ENCODE results near the gene FMO5. TPM values are rescaled to one million over a fixed set of nuclear protein-coding genes. Genes with fewer than 3 reads are reported as not detected.
A peak's percentile ranks its signal among the peaks of the same experiment; 100 is the strongest.

Gene FMO5
- total and polyA plus RNA-seq, 2 of the 13 experiments (the other 11 are each of a cell fraction or from before 2014, with no cell fraction given) = 48.2 to 149 TPM

- TF ChIP-seq PRDM15 (CRISPR knock-in tag; IDR thresholded peaks at IDR 0.05) = no peak
- no peak for TF ChIP-seq ZBTB44 (CRISPR knock-in tag; IDR thresholded peaks at IDR 0.05)
- no peak for TF ChIP-seq CEBPZ (IDR thresholded peaks at IDR 0.05; ENCODE audit: low read length)
- TF ChIP-seq ZNF512 (CRISPR knock-in tag; IDR thresholded peaks at IDR 0.05) = no peak
- no peak for TF ChIP-seq ZNF17 (CRISPR knock-in tag; IDR thresholded peaks at IDR 0.05)
- peak; percentile 90 for TF ChIP-seq HMG20A (CRISPR knock-in tag; IDR thresholded peaks at IDR 0.05; ENCODE audit: borderline replicate concordance)
- TF ChIP-seq NCOA5 (CRISPR knock-in tag; IDR thresholded peaks at IDR 0.05) = no peak
- no peak for TF ChIP-seq ZNF691 (CRISPR knock-in tag; IDR thresholded peaks at IDR 0.05; ENCODE audit: borderline replicate concordance, low read depth)
- no peak for TF ChIP-seq ZNF557 (CRISPR knock-in tag; IDR thresholded peaks at IDR 0.05)
- TF ChIP-seq GRHL1 (CRISPR knock-in tag; conservative IDR thresholded peaks at IDR 0.05) = no peak
- TF ChIP-seq GMEB2 (CRISPR knock-in tag; IDR thresholded peaks at IDR 0.05; ENCODE audit: low read depth) = no peak
- TF ChIP-seq TAF15 (IDR thresholded peaks at IDR 0.05; ENCODE audit: low read depth, low read length, poor library complexity, severe bottlenecking) = no peak
- 0 out of 2 replicates have a peak, but pooled peaks have one; percentile 23 for TF ChIP-seq ZNF614 (CRISPR knock-in tag; IDR thresholded peaks at IDR 0.05; ENCODE audit: borderline replicate concordance)
- TF ChIP-seq PHF8 (CRISPR knock-in tag; IDR thresholded peaks at IDR 0.05) = no peak
Observed at GRCh38 chr1:147215540-147215916, 9.6 kb downstream of the FMO5 start (continued).

Measured in HepG2 (cell line).